Head of caudate nucleus (tissue), 42 donors: Measurements from ENCODE around the gene ACTN4.

Experiments used
- DNase-seq, 42 donors: peaks; one replicate each; pipeline versions ENCODE4 v3.0.0 to v3.0.0-alpha.2; 2020 to 2021; ENCODE audit warnings: mixed read lengths in 7 of 42
- intact Hi-C: fragments of 100-400 bp; cut with DNase I; formaldehyde crosslinking; loops from one replicate; pipeline ENCODE4 v1.15.0; 2022

The ACTN4 gene

GRCh38 chr19:38685666-38686529, 38.4 kb downstream of the ACTN4 start:
- DNase-seq, result no peak
- intact Hi-C loops, result no loop called here

- intact Hi-C loops, result no loop called here
- DNase-seq, result no peak
These were observed 39.1 kb downstream of the ACTN4 start for GRCh38 chr19:38686530-38686888.

GRCh38 chr19:38687837-38688378, 40.5 kb downstream of the ACTN4 start:
- no peak for DNase-seq
- intact Hi-C loops, result no loop called here

- DNase-seq, result no peak
- intact Hi-C loops, result no loop called here
These were observed 42.7 kb downstream of the ACTN4 start for GRCh38 chr19:38690146-38690545.

- intact Hi-C loops, result no loop called here
- no peak for DNase-seq
These were observed 43.4 kb downstream of the ACTN4 start for GRCh38 chr19:38690832-38691231.

GRCh38 chr19:38691938-38692457, 44.5 kb downstream of the ACTN4 start:
- no peak for DNase-seq
- intact Hi-C loops, result no loop called here

- peak in 13 of 42 donors; percentile 25 to 68 (median 49) for DNase-seq
These were observed 45.3 kb downstream of the ACTN4 start for GRCh38 chr19:38692458-38693379.

GRCh38 chr19:38693380-38694223, 46.2 kb downstream of the ACTN4 start:
- intact Hi-C loops, result no loop called here
- DNase-seq, result peak in 12 of 42 donors; percentile 26 to 74 (median 54)

More at GRCh38 chr19:38692458-38693379, 45.3 kb downstream of the ACTN4 start:
- intact Hi-C loops, result no loop called here

- DNase-seq, result no peak
- intact Hi-C loops, result no loop called here
These were observed 47.9 kb downstream of the ACTN4 start for GRCh38 chr19:38695317-38695683.

- intact Hi-C loops, result no loop called here
- DNase-seq, result no peak
These were observed 48.6 kb downstream of the ACTN4 start for GRCh38 chr19:38695832-38696728.

- no peak for DNase-seq
- intact Hi-C loops, result no loop called here
These were observed 49.2 kb downstream of the ACTN4 start for GRCh38 chr19:38696729-38697055.

- DNase-seq, result peak in 1 of 42 donors; percentile 39
- intact Hi-C loops, result no loop called here
These were observed 49.7 kb downstream of the ACTN4 start for GRCh38 chr19:38697197-38697596.

GRCh38 chr19:38697641-38698071, 50.2 kb downstream of the ACTN4 start:
- intact Hi-C loops, result no loop called here
- DNase-seq, result peak in 6 of 42 donors; percentile 21 to 57 (median 46)

- peak in 13 of 42 donors; percentile 38 to 82 (median 59) for DNase-seq
- intact Hi-C loops, result no loop called here
These were observed 51.0 kb downstream of the ACTN4 start for GRCh38 chr19:38698225-38699026.

GRCh38 chr19:38699027-38699346, 51.5 kb downstream of the ACTN4 start:
- peak in 5 of 42 donors; percentile 24 to 67 (median 40) for DNase-seq
- intact Hi-C loops, result no loop called here

GRCh38 chr19:38699647-38700349, 52.3 kb downstream of the ACTN4 start:
- intact Hi-C loops, result no loop called here
- DNase-seq, result peak in 1 of 42 donors; percentile 33
